Colon (tissue), 2 donors: ENCODE measurements around the gene PTPRJ.
"Not testable (repeated sequence)": the region's sequence is repeated elsewhere in the genome, so short reads cannot be mapped to it uniquely, and the experiment has no call there.

ENCODE experiments used
- FAIRE-seq: peaks from 2 replicates; lab custom pipeline; 2012; peaks lifted over from hg19 to GRCh38; lab: Jason Lieb, UNC
- donor health status: control.
- donor health status: control.

Gene PTPRJ

GRCh38 chr11:47980088-47980906 is at the start of gene PTPRJ:
Gene PTPRJ (plus strand): TSS chr11:47980559. CDS start chr11:47980913, 354 bp downstream.
- FAIRE-seq = no peak

DNA sequence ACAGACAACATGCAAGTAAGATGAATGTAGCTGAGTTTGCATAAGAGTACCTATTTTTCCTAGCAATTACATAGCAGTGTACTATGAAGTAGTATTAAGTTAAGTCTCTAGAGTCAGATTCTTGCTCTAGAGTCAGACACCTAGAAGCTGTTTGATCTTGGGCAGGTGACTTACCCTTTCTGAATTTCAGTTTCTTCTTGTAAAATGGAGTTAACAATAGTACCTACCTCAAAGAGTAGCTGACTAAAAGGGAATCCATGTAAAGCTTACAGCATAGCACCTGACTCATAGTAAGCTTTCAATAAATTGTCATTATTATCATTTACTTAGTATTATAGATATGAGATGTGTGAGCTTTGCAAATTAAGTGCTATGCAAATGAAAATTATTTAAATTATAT is 47.8 kb upstream of the PTPRJ start:
- no peak for FAIRE-seq

- FAIRE-seq = not testable (repeated sequence)
Observed at GRCh38 chr11:47933797-47934196, 46.6 kb upstream of the PTPRJ start.

- FAIRE-seq = no peak
Observed at GRCh38 chr11:47938791-47939560, 41.4 kb upstream of the PTPRJ start.

DNA sequence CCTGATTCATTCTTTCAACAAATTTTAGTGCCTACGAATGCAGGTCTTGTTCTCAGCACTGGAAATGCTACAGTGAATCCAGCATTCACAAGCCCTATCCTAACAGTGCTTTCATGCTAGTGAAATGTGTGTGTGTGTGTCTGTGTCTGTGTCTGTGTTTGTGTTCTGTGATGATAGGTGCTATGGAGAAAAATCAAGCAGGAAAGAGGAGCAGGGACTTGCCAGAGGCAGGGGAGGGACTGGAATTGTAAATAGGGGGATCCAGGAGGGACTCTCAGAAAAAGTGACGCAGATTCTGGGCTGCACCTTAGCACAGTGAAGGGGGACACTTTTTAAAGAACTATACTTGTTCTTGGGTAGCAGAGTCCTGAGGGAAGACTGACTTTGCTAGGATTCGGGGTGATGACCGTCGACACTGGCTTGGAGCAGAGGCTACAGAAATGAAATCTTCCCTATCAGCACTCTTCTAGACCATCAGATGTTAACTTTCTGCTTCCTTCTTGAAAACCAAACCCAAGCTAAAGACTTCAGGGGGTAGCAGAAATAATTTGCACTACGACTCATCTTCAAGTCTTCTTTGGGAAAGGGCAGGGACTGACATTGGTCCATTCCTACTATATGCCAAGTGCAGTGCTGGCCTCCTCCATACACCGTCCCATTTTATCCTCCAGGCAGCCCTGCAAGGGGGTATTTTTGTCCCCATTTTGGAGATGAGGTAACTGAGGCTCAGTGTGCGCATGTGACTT is 39.3 kb upstream of the PTPRJ start:
- no peak for FAIRE-seq

DNA sequence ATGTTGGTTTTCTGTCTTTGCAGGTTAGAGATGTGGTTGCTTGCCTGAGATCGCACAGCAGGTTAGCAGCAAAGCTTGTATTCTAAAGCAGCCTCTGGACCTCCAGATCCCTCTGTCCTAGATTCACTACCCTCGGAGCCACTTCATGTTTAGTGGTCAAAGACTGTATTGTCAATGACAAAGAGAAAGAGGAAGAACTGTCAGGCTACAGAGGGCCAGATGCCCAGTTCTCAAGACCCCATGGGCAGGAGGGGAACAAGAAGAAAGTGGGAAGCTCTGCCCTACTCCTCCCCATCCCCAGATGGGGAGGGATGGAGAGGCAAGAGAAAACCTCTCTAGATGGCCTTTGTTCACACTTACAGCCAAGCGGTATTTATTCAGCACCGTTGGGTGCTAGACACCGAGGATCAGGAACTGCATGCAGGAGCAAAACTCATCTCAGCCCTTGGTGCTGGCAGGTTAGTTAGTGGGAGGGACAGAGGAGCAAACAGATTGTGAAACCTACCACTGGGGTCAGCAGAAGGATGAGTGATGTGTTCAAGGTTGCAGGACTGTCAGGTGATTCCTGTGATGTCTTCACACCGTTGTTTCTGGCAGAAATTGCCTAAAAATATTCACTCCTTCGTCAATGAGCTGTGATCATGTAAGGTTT is 38.3 kb upstream of the PTPRJ start:
- no peak for FAIRE-seq

GRCh38 chr11:47943721-47944586 is 36.4 kb upstream of the PTPRJ start:
- no peak for FAIRE-seq

DNA sequence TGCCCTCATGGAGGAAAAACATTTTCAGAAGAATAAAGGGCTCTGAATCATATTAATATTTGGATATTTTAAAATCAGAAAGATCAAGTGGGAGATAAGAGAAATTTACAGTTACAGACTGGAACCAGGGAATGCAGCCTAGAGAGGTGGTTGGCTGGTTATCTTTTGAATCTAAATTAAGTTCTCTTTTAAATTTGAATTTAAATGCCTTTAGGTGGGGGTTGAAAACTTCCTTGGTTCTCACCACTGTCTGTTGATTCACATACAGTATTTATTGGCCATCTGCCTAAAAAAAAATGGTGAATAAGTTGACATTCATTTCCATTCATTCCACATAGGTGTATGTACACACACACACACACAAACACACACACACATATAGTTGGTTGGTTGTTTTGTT is 35.7 kb upstream of the PTPRJ start:
- FAIRE-seq = no peak

DNA sequence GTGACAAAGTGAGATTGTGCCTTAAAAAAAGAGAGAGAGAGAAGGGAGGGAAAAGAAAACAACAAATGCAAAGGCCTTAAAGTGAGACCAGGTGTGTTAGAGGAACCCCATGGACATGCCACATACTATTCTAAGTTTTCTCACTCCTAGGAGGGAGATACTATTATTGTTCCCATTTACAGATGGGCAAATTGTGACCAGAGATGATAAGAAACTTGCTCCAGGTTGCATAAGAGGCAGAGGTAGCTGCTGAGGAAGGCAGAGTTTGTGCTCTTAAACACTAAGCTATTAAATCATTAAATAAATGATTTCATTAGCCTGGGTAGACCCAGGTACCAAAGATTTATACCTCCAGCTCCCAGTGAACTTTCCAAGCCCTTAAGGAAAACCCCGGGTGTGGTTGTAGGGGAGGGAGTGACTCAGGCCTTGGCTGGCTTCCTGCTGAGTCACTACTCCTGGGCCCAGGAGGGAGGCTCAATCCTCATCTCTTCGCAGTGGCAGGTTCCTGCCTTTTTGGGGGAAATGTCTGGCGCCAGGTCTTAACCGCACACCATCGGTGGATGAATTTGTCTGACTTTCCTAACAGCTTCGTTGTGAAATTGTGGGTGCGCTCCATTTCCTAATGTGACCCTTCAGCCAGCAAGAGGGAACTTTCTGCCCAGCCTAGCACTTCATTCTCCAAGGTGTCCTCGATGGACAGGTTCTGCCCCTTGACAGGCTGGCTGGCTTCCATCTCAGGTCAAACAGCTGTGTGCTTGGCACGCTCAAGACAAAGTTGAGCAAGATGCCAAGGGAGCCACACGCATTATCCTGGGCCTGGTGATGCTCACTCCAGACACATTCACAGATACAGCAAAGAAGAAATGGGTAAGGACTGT is 33.4 kb upstream of the PTPRJ start:
- no peak for FAIRE-seq

DNA sequence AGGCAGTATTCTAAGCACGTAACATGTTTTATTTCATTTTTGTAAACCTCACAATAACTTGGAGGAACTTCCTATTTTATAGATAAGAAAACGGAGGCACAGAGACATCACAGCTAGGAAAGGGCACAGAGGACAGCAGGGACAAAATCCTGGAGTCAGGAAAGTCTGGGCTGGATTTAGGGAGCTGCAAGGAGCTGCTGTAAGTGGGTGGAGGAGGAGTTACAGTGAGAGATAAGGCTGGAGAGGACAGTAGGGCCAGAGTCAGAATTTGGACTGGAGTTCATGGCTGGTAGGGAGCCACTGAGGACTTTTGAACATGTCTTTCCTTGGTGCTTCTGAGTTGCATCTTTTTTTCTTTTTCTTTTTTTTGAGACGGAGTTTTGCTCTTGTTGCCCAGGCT is 32.2 kb upstream of the PTPRJ start:
- FAIRE-seq = no peak

DNA sequence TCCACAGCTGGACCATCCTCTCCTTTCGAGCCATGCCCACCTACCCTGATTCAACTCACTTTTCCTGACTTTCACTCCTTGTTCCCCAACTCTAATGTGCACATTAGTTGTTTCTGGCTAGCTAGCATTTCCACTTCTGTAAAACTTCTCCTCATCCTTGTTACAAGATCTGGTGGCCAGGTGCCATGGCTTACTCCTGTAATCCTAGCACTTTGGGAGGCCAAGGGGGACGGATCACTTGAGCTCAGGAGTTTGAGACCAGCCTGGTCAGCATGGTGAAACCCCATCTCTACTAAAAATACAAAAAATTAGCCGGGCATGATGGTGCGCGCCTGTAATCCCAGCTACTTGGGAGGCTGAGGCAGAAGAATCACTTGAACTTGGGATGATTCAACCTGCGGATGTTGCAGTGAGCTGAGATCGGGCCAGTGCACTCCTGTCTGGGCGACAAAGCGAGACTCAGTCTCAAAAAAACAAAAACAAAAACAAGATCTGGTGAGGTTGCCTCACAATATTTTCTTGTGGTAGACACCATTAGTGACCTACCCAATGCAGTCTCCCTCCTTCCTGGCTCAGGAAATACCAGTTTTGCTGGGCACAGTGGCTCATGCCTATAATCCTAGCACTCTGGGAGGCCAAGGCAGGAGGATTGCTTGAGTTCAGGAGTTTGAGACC is 31.2 kb upstream of the PTPRJ start:
- not testable (repeated sequence) for FAIRE-seq

DNA sequence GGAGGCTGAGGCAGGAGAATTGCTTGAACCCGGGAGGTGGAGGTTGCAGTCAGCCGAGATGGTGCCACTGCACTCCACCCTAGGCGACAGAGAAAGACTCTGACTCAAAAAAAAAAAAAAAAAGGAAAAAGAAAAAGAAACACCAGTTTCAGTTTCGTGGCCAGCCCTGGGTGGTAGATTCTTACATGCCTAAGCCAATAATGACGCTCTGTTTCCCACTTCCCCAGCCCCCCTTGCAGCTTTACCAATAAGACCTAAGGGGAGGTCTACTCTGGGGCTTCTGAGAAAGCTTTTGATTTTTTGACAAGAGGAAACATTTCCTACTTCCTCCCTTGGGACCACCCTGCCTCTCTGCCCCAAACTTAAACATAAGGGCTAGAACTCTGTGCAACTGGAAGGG is 30.0 kb upstream of the PTPRJ start:
- no peak for FAIRE-seq

DNA sequence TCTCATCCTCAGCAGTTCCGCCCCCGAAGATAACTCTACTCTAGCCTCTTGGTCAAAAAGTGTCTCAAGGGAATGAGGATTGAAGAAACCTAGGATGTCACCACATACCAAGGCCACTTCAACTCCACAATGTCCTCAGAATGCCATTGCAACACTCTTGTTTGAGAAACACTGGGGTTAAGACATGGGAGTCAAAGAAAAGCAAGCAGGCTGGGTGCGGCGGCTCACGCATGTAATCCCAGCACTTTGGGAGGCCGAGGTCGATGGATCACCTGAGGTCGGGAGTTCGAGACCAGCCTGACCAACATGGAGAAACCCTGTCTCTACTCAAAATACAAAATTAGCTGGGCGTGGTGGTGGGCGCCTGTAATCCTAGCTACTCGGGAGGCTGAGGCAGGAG is 28.9 kb upstream of the PTPRJ start:
- FAIRE-seq = not testable (repeated sequence)

DNA sequence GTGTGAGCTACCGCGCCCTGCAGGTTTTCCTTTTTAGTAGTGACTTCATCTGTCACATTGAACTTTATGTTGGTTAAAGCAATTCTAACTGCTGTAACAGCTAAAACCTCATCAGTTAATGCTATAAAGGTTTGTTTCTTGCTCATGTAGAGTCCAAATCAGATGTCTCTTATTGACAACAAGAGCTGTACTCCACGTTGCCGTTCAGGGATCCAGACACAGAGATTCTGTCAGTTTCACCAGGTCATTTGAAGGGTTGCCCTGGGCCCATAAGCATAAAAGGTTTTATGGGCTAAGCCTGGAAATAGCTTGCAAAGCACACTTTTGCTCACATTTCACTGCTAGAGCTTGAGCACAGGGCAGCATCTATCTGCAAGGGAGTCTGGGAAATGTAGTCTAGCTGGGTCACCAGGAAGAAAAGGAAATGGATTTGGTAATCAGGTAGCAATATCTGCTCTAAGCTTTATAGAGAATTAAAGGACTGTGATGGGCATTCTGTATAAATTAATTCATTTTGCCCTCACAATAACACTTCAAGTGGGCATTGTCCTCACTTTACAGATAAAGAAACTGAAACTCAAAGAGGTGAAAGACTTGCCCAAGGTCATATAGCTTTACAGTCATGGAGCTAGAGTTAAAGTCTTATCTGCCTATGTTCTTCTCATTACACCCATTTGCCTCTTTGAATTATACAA is 25.2 kb upstream of the PTPRJ start:
- FAIRE-seq = no peak

DNA sequence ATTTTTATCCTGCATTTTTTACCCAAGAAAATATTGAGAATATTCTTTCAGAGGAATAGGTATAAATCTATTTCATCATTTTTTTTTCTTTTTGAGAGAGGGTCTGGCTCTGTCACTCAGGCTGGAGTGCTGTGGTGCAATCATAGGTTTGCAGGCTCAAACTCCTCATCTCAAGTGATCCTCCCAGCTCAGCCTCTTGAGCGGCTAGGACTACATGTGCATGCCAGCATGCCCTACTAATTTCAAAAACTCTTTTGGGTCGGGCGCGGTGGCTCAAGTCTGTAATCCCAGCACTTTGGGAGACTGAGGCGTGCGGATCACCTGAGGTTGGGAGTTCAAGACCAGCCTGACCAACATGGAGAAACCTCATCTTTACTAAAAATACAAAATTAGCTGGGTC is 20.3 kb upstream of the PTPRJ start:
- no peak for FAIRE-seq

- FAIRE-seq = no peak
Observed at GRCh38 chr11:47961383-47961782, 19.0 kb upstream of the PTPRJ start.

GRCh38 chr11:47964546-47964945 is 15.8 kb upstream of the PTPRJ start:
- FAIRE-seq = no peak

- FAIRE-seq = no peak
Observed at GRCh38 chr11:47967577-47968525, 12.5 kb upstream of the PTPRJ start.
